Stimulated activated CD8-positive, alpha-beta memory T cell treated with anti-CD3 and anti-CD28 coated beads, Interleukin-2, amount 100 ng/mL, for 48 hours (primary cell): ENCODE results near the gene TIGD4.

ENCODE experiments used
- DNase-seq, 2 donors: peaks; one replicate each; pipeline ENCODE4 v3.0.0-alpha.2; 2020; ENCODE audit warnings: low read depth in 2 of 2

TIGD4 gene

GRCh38 chr4:152779513-152780266, at the start of gene TIGD4, which contains the start of gene ARFIP1:
Gene TIGD4 (minus strand): TSS chr4:152779730. CDS start chr4:152771004, 8,726 bp downstream.
Gene ARFIP1 (plus strand): TSS chr4:152779954. CDS start chr4:152829634, 49,680 bp downstream.
- peak; percentile 91 to 94 for DNase-seq

GRCh38 chr4:152828122-152828521, 48.6 kb upstream of the TIGD4 start:
- no peak for DNase-seq

- no peak for DNase-seq
Measured at GRCh38 chr4:152825336-152825735, 45.8 kb upstream of the TIGD4 start.

GRCh38 chr4:152824561-152824960, 45.0 kb upstream of the TIGD4 start:
- DNase-seq, result no peak

GRCh38 chr4:152822323-152822722, 42.8 kb upstream of the TIGD4 start:
- DNase-seq, result no peak

GRCh38 chr4:152820073-152820472, 40.5 kb upstream of the TIGD4 start:
- DNase-seq, result no peak

GRCh38 chr4:152819026-152819645, 39.6 kb upstream of the TIGD4 start:
- DNase-seq, result no peak

GRCh38 chr4:152817331-152817730, 37.8 kb upstream of the TIGD4 start:
- no peak for DNase-seq

GRCh38 chr4:152815078-152815477, 35.5 kb upstream of the TIGD4 start:
- no peak for DNase-seq

- DNase-seq, result no peak
Measured at GRCh38 chr4:152810715-152811287, 31.3 kb upstream of the TIGD4 start.

GRCh38 chr4:152808670-152809069, 29.1 kb upstream of the TIGD4 start:
- no peak for DNase-seq

GRCh38 chr4:152807294-152807829, 27.8 kb upstream of the TIGD4 start:
- DNase-seq, result no peak

- DNase-seq, result no peak
Measured at GRCh38 chr4:152806501-152807125, 27.1 kb upstream of the TIGD4 start.

- DNase-seq, result no peak
Measured at GRCh38 chr4:152805818-152806217, 26.3 kb upstream of the TIGD4 start.

- DNase-seq, result no peak
Measured at GRCh38 chr4:152805071-152805650, 25.6 kb upstream of the TIGD4 start.

- no peak for DNase-seq
Measured at GRCh38 chr4:152803541-152803940, 24.0 kb upstream of the TIGD4 start.

- no peak for DNase-seq
Measured at GRCh38 chr4:152795891-152796290, 16.4 kb upstream of the TIGD4 start.

- DNase-seq, result no peak
Measured at GRCh38 chr4:152786627-152787026, 7.1 kb upstream of the TIGD4 start.

- DNase-seq, result no peak
Measured at GRCh38 chr4:152785639-152786615, 6.4 kb upstream of the TIGD4 start.

GRCh38 chr4:152784490-152785350, 5.2 kb upstream of the TIGD4 start:
- DNase-seq, result no peak
